ENCODE measurements around the gene DEFB124. TPM values are rescaled to one million over a fixed set of nuclear protein-coding genes. Genes with fewer than 3 reads are reported as not detected.

Gene DEFB124, protein sequence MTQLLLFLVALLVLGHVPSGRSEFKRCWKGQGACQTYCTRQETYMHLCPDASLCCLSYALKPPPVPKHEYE
- not detected in 5 replicates for total RNA-seq (2022; extraction: Qiagen RNA extraction; ENCODE audit: low read depth)

DNA sequence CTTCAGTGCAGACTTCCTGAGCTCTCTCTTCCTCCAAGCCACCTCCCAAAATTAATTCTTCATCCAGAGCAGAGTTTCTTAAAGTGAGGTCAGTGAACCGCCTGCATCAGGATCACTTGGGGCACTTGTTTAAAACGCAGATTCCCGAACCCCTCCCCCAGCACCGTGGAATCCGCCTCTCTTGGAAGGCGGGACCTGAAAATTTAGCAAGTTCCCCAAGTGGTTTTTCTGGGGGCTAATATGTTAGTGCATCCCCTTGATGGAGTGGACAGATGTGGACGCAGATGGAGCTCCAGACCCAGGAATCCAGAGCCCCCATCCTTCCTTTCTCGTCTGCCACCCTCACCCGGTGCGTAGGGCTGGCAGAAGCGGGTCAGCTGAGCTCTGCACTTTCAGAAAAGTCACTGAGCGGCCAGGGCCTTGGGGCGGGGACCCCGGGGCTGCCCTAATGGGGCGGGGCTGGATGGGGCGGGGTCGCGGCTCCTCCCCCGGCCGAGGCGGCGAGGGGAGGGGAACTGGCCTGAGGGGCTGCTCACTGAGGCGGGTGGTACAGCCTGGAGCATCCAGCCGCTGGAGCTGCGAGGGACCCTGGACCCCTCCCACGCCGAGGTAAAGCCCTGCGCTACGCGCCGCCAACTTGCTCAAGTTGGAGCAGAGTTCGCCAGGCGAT lies at the start of gene DEFB124, which contains the start of gene REM1:
TSS of gene DEFB124 (minus strand) at position 370 of the 670 bp plus-strand sequence. CDS start 2,114 bp downstream, outside the sequence.
TSS of gene REM1 (plus strand) at position 531 of the 670 bp plus-strand sequence. CDS start 1,158 bp downstream, outside the sequence.

DNA sequence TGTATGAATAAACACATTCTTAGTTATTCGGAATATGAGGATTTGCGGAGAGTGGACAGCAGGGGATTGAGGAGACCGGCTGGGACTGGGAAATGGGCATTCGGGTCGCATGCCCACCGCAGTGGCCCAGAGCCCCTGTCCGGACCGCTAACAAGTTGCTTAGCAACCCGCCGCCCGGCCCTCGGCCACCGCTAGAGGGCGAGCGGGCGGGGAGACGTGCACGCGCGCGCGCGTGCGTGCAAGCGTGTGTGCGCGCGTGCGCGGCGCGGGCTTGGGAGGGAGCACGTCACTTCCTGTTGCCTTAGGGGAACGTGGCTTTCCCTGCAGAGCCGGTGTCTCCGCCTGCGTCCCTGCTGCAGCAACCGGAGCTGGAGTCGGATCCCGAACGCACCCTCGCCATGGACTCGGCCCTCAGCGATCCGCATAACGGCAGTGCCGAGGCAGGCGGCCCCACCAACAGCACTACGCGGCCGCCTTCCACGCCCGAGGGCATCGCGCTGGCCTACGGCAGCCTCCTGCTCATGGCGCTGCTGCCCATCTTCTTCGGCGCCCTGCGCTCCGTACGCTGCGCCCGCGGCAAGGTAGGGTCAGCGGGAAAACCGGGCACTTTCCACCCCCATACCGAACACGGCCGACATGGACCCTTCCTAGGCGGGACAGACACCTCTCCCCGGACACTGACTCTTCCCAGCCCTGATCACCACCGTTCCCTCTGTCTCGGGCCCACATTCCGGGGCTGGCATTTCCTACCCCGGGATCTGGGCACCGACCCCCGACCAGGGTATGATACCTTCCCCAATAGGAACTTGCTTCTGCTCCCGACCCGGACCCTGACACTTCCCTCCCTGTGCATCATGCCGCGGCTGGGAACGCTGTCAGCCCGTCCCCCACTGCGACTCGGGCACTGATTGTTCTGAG lies 39.5 kb upstream of the DEFB124 start, which contains the start of gene HM13:
TSS of gene HM13 (plus strand) at position 289 of the 918 bp plus-strand sequence. CDS start at position 399, 110 bp downstream.

DNA sequence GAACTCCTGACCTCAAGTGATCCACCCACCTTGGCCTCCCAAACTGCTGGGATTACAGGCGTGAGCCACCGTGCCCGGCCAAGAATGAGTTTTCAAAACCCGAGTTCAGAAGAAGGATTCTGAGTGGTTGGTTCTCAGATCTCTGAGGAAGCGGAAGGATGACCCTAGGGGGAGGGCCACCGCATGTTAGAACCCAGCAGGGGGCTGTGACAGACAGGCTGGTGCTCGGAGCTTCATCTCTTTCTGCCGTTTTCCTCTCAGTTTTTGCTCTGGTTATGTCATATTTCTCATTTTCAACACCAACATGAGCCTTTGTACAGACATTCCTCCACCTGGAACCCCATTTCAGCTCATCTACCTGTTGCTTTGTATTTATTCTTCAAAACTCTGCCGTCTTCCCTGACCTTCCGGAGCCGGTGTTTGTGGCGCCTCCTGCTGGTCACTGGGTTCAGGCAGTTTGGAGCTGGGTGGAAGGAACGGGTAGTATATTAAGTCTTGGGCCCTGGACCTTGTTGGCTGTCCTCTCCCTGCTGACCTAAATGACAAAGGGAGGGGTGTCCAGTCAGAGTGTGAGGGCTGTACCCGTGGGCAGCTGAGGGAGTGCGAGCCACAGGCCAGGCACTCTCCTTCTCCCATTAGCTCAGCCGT lies 34.8 kb downstream of the DEFB124 start, which contains the start of gene DEFB123:
TSS of gene DEFB123 (plus strand) at position 621 of the 648 bp plus-strand sequence. CDS start 67 bp downstream, outside the sequence.

Other genes starting within 250 kb of the DEFB124 start
- not detected in 5 replicates for gene DEFB115, start 217.5 kb downstream of the DEFB124 start, total RNA-seq (2022; extraction: Qiagen RNA extraction; ENCODE audit: low read depth)
- not detected in 5 replicates for gene DEFB116, start 166.5 kb downstream of the DEFB124 start, total RNA-seq (2022; extraction: Qiagen RNA extraction; ENCODE audit: low read depth)
- not detected in 5 replicates for gene DEFB118, start 106.5 kb downstream of the DEFB124 start, total RNA-seq (2022; extraction: Qiagen RNA extraction; ENCODE audit: low read depth)
- gene DEFB119, start 84.5 kb downstream of the DEFB124 start, total RNA-seq (2022; extraction: Qiagen RNA extraction; ENCODE audit: low read depth) = not detected in 5 replicates
- gene DEFB121, start 68.9 kb downstream of the DEFB124 start, total RNA-seq (2022; extraction: Qiagen RNA extraction; ENCODE audit: low read depth) = not detected in 5 replicates
- gene DEFB123, start 34.5 kb downstream of the DEFB124 start, total RNA-seq (2022; extraction: Qiagen RNA extraction; ENCODE audit: low read depth) = not detected in 5 replicates
- 0.11 to 0.20 TPM (median 0.15 TPM) in 3 of 5 replicates, not detected in the others for gene REM1, start 161 bp upstream of the DEFB124 start, total RNA-seq (2022; extraction: Qiagen RNA extraction; ENCODE audit: low read depth)
- gene HM13, start 39.3 kb upstream of the DEFB124 start, total RNA-seq (2022; extraction: Qiagen RNA extraction; ENCODE audit: low read depth) = 200 to 267 TPM (median 242 TPM) in 5 replicates
- 204 to 340 TPM (median 288 TPM) in 5 replicates for gene ID1, start 130.2 kb upstream of the DEFB124 start, total RNA-seq (2022; extraction: Qiagen RNA extraction; ENCODE audit: low read depth)
- gene COX4I2, start 162.8 kb upstream of the DEFB124 start, total RNA-seq (2022; extraction: Qiagen RNA extraction; ENCODE audit: low read depth) = not detected in 5 replicates
- gene BCL2L1, start 247.7 kb upstream of the DEFB124 start, total RNA-seq (2022; extraction: Qiagen RNA extraction; ENCODE audit: low read depth) = 170 to 183 TPM (median 181 TPM) in 5 replicates

Measured in A549 treated with RU486 at 1 μM for 4 hours (cell line).